HFFc6 (cell line): ENCODE data around the gene CLEC16A. TPM values are rescaled to one million over a fixed set of nuclear protein-coding genes. Genes with fewer than 3 reads are reported as not detected.

Source experiments
- DNase-seq: peaks from one replicate; pipeline ENCODE4 v3.0.0-alpha.2; 2018
- H3K27ac Mint-ChIP-seq: 2 replicates; pipeline ENCODE4 v1.8.0; 2020; ENCODE audit warnings: mild to moderate bottlenecking, mixed read lengths
- H3K27me3 Mint-ChIP-seq: 2 replicates; pipeline ENCODE4 v1.8.0; 2021; ENCODE audit warnings: mild to moderate bottlenecking, moderate library complexity, mixed read lengths; ENCODE audit not compliant: insufficient read depth
- H3K36me3 Mint-ChIP-seq: 2 replicates; pipeline ENCODE4 v1.8.0; 2021; ENCODE audit warnings: low read depth, mixed read lengths
- H3K4me1 Mint-ChIP-seq: 2 replicates; pipeline ENCODE4 v1.8.0; 2020; ENCODE audit warnings: low read depth, mixed read lengths
- H3K4me3 Mint-ChIP-seq: 2 replicates; pipeline ENCODE4 v1.8.0; 2020; ENCODE audit warnings: mild to moderate bottlenecking, moderate library complexity, mixed read lengths
- H3K9me3 Mint-ChIP-seq: 2 replicates; pipeline ENCODE4 v1.8.0; 2020; ENCODE audit warnings: mild to moderate bottlenecking, mixed read lengths
- total RNA-seq, 6 experiments: library from RNA; stranded (reverse); fragmentation: NEBNext Ultra II Directional; extraction: Animal tissue kit (Norgen Biotek cat#: 25700); gene quantifications; 2 replicates in 1 of 6; 3 replicates in 5 of 6; pipeline ENCODE4 v1.2.3, GENCODE V29; 2021
- TF ChIP-seq, protein P1 (sequence below): fragments of 200-600 bp; sonication (generic); IDR thresholded peaks from 2 replicates; pipeline ENCODE4 v1.5.0; 2021; ENCODE audit warnings: antibody characterized with exemption, mild to moderate bottlenecking

CLEC16A gene
- total RNA-seq, 6 experiments from 2014 or later: 19.4 to 23.2 (median 21.2) TPM

DNA sequence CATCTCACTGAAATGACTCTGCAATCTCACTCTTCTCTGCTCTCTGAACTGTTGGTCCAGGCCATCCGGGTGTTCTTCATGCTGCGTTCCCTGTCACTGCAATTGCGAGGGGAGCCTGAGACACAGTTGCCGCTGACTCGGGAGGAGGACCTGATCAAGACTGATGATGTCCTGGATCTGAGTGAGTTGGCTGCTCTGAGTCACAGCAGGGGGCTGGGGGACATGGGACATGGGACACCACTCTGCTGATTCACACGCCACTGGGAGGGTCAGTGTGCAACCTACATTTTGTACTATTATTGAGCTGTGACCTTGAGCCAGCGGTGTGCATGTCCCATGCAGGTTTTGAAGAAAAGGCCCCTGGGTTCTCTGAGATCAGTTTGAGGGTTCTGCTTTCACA, 116.5 kb downstream of the CLEC16A start:
- no peak overlapping the region for H3K4me3 Mint-ChIP-seq
- H3K36me3 Mint-ChIP-seq: peaks cover 17% of the 10 kb centered on the region; the same call in 1 of the 2 replicates
- no peaks in the 10 kb centered on the region for H3K9me3 Mint-ChIP-seq
- no peak for DNase-seq
- TF ChIP-seq, protein P1, sequence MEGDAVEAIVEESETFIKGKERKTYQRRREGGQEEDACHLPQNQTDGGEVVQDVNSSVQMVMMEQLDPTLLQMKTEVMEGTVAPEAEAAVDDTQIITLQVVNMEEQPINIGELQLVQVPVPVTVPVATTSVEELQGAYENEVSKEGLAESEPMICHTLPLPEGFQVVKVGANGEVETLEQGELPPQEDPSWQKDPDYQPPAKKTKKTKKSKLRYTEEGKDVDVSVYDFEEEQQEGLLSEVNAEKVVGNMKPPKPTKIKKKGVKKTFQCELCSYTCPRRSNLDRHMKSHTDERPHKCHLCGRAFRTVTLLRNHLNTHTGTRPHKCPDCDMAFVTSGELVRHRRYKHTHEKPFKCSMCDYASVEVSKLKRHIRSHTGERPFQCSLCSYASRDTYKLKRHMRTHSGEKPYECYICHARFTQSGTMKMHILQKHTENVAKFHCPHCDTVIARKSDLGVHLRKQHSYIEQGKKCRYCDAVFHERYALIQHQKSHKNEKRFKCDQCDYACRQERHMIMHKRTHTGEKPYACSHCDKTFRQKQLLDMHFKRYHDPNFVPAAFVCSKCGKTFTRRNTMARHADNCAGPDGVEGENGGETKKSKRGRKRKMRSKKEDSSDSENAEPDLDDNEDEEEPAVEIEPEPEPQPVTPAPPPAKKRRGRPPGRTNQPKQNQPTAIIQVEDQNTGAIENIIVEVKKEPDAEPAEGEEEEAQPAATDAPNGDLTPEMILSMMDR: no peak
- peaks cover 11% of the 10 kb centered on the region; the same call in 1 of the 2 replicates for H3K4me1 Mint-ChIP-seq
- H3K27ac Mint-ChIP-seq: no peak overlapping the region
- no peaks in the 10 kb centered on the region for H3K27me3 Mint-ChIP-seq

DNA sequence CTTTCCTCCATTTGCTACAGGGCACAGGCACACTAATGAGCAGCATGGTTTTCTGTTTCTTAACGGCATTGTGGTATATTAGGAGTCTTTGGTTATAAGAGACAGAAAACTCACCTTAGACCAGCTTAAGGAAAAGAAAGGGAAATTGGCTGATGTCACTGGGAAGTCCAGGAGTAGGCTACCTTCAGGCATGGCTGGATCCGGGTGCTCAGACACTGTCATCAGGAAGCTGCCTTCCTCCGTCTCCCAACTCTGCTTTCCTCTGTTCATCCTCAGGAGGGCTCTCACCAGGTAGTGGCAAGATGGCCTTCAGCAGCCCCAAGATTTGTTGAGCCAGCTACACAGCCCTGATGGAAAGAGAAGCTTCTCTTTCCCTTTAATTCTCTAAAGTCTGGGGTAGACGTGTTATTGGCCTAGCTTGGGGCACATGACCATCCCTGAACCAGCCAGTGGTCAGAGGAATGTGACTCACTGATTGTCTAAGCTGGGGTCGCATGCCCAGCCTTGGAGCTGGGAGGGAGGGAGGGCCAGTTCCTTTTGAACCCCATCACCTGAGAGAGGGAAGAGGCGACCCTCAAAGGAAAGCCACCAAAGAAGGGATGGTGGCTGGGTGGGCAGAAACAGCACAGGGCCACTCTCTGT, 117.4 kb downstream of the CLEC16A start:
- H3K4me1 Mint-ChIP-seq: peaks cover 6% of the 10 kb centered on the region; the same call in 1 of the 2 replicates
- no peak overlapping the region for H3K4me3 Mint-ChIP-seq
- H3K9me3 Mint-ChIP-seq: no peaks in the 10 kb centered on the region
- H3K27me3 Mint-ChIP-seq: no peaks in the 10 kb centered on the region
- no peak for DNase-seq
- TF ChIP-seq, protein P1: no peak
- H3K27ac Mint-ChIP-seq: no peak overlapping the region
- H3K36me3 Mint-ChIP-seq: peaks cover 17% of the 10 kb centered on the region; the same call in 1 of the 2 replicates

DNA sequence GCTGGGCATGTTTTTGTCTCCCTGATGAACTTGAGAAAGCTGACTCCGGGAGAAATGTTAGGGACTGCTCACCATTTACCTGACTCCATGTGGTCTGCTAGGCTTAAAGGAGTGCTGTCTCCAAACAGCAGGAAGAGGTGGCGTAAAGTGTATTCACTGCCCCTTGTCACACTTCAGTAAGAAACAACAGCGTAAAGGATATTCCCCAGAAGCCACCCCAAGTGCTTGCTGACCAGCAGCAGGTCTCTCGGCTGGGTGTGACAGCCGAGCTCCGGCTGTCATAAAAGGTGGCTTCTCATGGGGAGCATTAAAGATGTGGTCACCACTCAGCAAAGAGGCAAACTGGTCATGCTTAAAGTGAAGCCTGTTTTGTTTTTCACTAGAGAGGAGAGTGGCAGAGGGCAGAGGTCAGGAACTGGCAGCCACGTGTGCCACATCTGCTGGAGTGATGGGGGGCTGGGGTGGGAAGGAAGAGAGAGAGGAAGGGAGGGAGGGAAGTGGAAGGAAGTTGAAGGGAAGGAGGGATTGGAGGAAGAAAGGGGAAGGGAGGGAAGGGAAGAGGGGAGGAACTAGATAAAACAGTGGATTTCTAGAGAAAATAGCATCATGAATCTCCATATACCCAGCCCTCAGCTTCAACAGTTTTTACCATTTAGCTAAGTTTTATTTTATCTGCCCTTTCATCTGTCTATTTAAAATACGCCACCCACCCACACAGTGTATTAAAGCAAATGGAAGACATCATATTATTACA, 119.3 kb downstream of the CLEC16A start:
- no peak for DNase-seq
- peaks cover 17% of the 10 kb centered on the region; the same call in 1 of the 2 replicates for H3K36me3 Mint-ChIP-seq
- peaks cover 6% of the 10 kb centered on the region; the same call in 1 of the 2 replicates for H3K4me1 Mint-ChIP-seq
- no peaks in the 10 kb centered on the region for H3K9me3 Mint-ChIP-seq
- H3K27ac Mint-ChIP-seq: no peak overlapping the region
- H3K27me3 Mint-ChIP-seq: no peaks in the 10 kb centered on the region
- no peak overlapping the region for H3K4me3 Mint-ChIP-seq
- TF ChIP-seq, protein P1: no peak

DNA sequence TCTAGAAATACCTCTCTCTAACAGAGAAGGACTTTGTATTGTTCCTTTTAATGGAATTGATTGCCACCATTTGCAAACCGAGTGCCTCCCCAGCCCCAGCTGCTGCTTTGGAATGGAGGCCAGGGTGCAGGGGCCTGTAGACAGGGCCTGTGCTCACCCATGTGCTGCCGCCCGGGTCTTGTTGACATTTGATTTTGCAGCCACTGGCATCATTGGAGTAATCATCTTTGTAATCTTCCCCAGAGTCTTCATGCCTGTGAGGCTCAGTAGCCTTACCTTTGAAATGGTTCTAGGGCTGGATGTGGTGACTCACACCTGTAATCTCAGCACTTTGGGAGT, 119.8 kb downstream of the CLEC16A start:
- Mint-ChIP-seq H3K4me3 (no peak overlapping the region), H3K9me3 (no peaks in the 10 kb centered on the region), H3K27me3 (no peaks in the 10 kb centered on the region), H3K4me1 (peaks cover 6% of the 10 kb centered on the region; the same call in 1 of the 2 replicates), H3K27ac (no peak overlapping the region), H3K36me3 (peaks cover 17% of the 10 kb centered on the region; the same call in 1 of the 2 replicates)
- no peak for DNase-seq
- TF ChIP-seq, protein P1: no peak

DNA sequence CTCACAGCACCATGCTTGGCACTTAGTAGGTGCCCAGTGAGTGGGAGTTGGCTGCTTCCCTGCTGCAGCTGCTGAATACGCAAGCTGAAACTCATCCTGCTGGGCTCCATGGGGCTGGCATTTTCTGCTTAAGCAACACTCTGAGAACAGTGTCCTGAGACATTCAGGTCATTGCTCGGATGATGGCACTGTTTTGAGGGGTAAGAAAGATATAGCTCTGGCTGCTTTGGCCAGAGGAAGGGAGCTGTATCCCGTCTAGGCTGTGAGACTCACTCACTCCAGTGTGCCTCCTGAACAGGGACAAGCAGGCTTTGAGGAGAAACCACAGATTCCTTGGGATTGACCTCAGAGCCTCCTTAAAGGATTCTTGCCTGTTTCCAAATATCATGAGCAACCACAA, 120.5 kb downstream of the CLEC16A start:
- no peak for DNase-seq
- Mint-ChIP-seq H3K4me1 (peaks cover 6% of the 10 kb centered on the region; the same call in 1 of the 2 replicates), H3K27me3 (no peaks in the 10 kb centered on the region), H3K4me3 (no peak overlapping the region), H3K9me3 (no peaks in the 10 kb centered on the region), H3K36me3 (peaks cover 17% of the 10 kb centered on the region; the same call in 1 of the 2 replicates), H3K27ac (no peak overlapping the region)
- TF ChIP-seq, protein P1: no peak
